SU-DHL-6 (cell line): ENCODE measurements around the gene POLR3G.

Experiments used
- H2AFZ ChIP-seq: fragments of 200-600 bp; sonication (generic); 2 replicates; pipeline ENCODE4 v1.6.1; 2014; ENCODE audit warnings: low read depth, mild to moderate bottlenecking, moderate library complexity, mixed read lengths, antibody characterized with exemption, low read length; ENCODE audit not compliant: severe bottlenecking
- H3F3A ChIP-seq: fragments of 200-600 bp; shearing (Covaris generic); 2 replicates; pipeline ENCODE4 v1.6.0; 2016; ENCODE audit warnings: antibody characterized with exemption, mild to moderate bottlenecking; ENCODE audit not compliant: insufficient read depth
- H3K27ac ChIP-seq: fragments of 200-600 bp; sonication (generic); 2 replicates; pipeline ENCODE4 v1.5.1; 2016; ENCODE audit warnings: low read depth, mild to moderate bottlenecking, low read length, moderate library complexity, mixed read lengths
- H3K27me3 ChIP-seq: fragments of 200-600 bp; sonication (generic), shearing (Covaris generic); 2 replicates; pipeline ENCODE4 v1.6.0; 2014; ENCODE audit warnings: mild to moderate bottlenecking, low read length
- H3K36me3 ChIP-seq: fragments of 200-600 bp; sonication (generic); 2 replicates; pipeline ENCODE4 v1.6.1; 2014; ENCODE audit warnings: mild to moderate bottlenecking, low read length, mixed read lengths
- H3K4me2 ChIP-seq: fragments of 300-600, 200-600 bp; shearing (Covaris generic), sonication (generic); 2 replicates; pipeline ENCODE4 v1.6.0; 2014; ENCODE audit warnings: low read length, low read depth, mild to moderate bottlenecking; ENCODE audit not compliant: poor library complexity, severe bottlenecking
- H3K4me3 ChIP-seq: fragments of 200-600 bp; sonication (generic); 2 replicates; pipeline ENCODE4 v1.5.1; 2014; ENCODE audit warnings: antibody characterized with exemption, low read length, mild to moderate bottlenecking, mixed read lengths; ENCODE audit not compliant: insufficient read depth, poor library complexity, severe bottlenecking
- H3K79me2 ChIP-seq: fragments of 200-600 bp; sonication (generic); 2 replicates; pipeline ENCODE4 v1.6.1; 2014; ENCODE audit warnings: mild to moderate bottlenecking, low read length, moderate library complexity; ENCODE audit not compliant: insufficient read depth
- H3K9ac ChIP-seq: fragments of 200-600 bp; sonication (generic); 2 replicates; pipeline ENCODE4 v1.7.0; 2014; ENCODE audit warnings: mild to moderate bottlenecking, low read length
- H3K9me2 ChIP-seq: fragments of 200-600 bp; sonication (generic); replicated peaks from 2 replicates; pipeline ENCODE4 v1.6.1; 2014; ENCODE audit warnings: low read length; ENCODE audit not compliant: insufficient read depth
- H3K9me3 ChIP-seq: fragments of 200-600 bp; sonication (generic); 2 replicates; pipeline ENCODE4 v1.6.1; 2014; ENCODE audit warnings: low read length, mixed read lengths; ENCODE audit not compliant: insufficient read depth
- H4K20me1 ChIP-seq: fragments of 200-600 bp; sonication (generic); 2 replicates; pipeline ENCODE4 v1.6.1; 2014; ENCODE audit warnings: low read depth, mild to moderate bottlenecking, antibody characterized with exemption, low read length, moderate library complexity, mixed read lengths
- CTCF ChIP-seq: fragments of 200-600 bp; sonication (generic); IDR thresholded peaks from one replicate; pipeline ENCODE4 v1.5.1; 2017; ENCODE audit warnings: antibody characterized with exemption, mild to moderate bottlenecking, low read length, moderate library complexity; ENCODE audit not compliant: insufficient read depth, poor library complexity, severe bottlenecking
- EZH2phosphoT487 ChIP-seq: fragments of 200-600 bp; sonication (generic), shearing (Covaris generic); conservative IDR thresholded peaks from 2 replicates; pipeline ENCODE4 v1.6.1; 2018; ENCODE audit warnings: mild to moderate bottlenecking, antibody characterized with exemption, low read length, moderate library complexity, mixed read lengths

Gene POLR3G

GRCh38 chr5:90545511-90545910 is 70.8 kb downstream of the POLR3G start:
- Histone ChIP-seq H3F3A (no peaks in the 10 kb centered on the region), H3K36me3 (no peaks in the 10 kb centered on the region), H3K27ac (no peak overlapping the region), H3K9ac (no peak overlapping the region), H3K9me3 (no peaks in the 10 kb centered on the region), H3K4me3 (no peak overlapping the region), H4K20me1 (no peaks in the 10 kb centered on the region), H3K27me3 (no peaks in the 10 kb centered on the region), H3K9me2 (no peaks in the 10 kb centered on the region), H3K79me2 (no peaks in the 10 kb centered on the region), H3K4me2 (no peak overlapping the region), H2AFZ (no peak overlapping the region)
- TF ChIP-seq CTCF: no peak
- TF ChIP-seq EZH2phosphoT487: no peak

GRCh38 chr5:90546216-90546837 is 71.7 kb downstream of the POLR3G start:
- H3F3A ChIP-seq: no peaks in the 10 kb centered on the region
- no peak overlapping the region for H3K9ac ChIP-seq
- H3K9me3 ChIP-seq: no peaks in the 10 kb centered on the region
- H3K9me2 ChIP-seq: no peaks in the 10 kb centered on the region
- H3K4me2 ChIP-seq: no peak overlapping the region
- H3K4me3 ChIP-seq: no peak overlapping the region
- no peak overlapping the region for H3K27ac ChIP-seq
- no peaks in the 10 kb centered on the region for H4K20me1 ChIP-seq
- no peak for TF ChIP-seq CTCF
- TF ChIP-seq EZH2phosphoT487: no peak
- H3K36me3 ChIP-seq: no peaks in the 10 kb centered on the region
- no peak overlapping the region for H2AFZ ChIP-seq
- H3K79me2 ChIP-seq: no peaks in the 10 kb centered on the region
- no peaks in the 10 kb centered on the region for H3K27me3 ChIP-seq

- H3K4me2 ChIP-seq: no peak overlapping the region
- H4K20me1 ChIP-seq: no peaks in the 10 kb centered on the region
- no peaks in the 10 kb centered on the region for H3K79me2 ChIP-seq
- H3F3A ChIP-seq: no peaks in the 10 kb centered on the region
- H3K27me3 ChIP-seq: no peaks in the 10 kb centered on the region
- no peak overlapping the region for H3K4me3 ChIP-seq
- no peaks in the 10 kb centered on the region for H3K36me3 ChIP-seq
- H3K9ac ChIP-seq: no peak overlapping the region
- H2AFZ ChIP-seq: no peak overlapping the region
- no peak overlapping the region for H3K27ac ChIP-seq
- no peaks in the 10 kb centered on the region for H3K9me3 ChIP-seq
- H3K9me2 ChIP-seq: no peaks in the 10 kb centered on the region
- TF ChIP-seq EZH2phosphoT487 (no peak), CTCF (no peak)
Observed at GRCh38 chr5:90547072-90547536, 72.4 kb downstream of the POLR3G start.
